ENCODE results near the gene MRPL24. TPM values are rescaled to one million over a fixed set of nuclear protein-coding genes. Genes with fewer than 3 reads are reported as not detected.
A peak's percentile ranks its signal among the peaks of the same experiment; 100 is the strongest.

Gene MRPL24
- total and polyA plus RNA-seq, 9 of the 15 experiments (the other 6 are each of a cell fraction or from before 2014, with no cell fraction given): 74.3 to 267 (median 113) TPM

DNA sequence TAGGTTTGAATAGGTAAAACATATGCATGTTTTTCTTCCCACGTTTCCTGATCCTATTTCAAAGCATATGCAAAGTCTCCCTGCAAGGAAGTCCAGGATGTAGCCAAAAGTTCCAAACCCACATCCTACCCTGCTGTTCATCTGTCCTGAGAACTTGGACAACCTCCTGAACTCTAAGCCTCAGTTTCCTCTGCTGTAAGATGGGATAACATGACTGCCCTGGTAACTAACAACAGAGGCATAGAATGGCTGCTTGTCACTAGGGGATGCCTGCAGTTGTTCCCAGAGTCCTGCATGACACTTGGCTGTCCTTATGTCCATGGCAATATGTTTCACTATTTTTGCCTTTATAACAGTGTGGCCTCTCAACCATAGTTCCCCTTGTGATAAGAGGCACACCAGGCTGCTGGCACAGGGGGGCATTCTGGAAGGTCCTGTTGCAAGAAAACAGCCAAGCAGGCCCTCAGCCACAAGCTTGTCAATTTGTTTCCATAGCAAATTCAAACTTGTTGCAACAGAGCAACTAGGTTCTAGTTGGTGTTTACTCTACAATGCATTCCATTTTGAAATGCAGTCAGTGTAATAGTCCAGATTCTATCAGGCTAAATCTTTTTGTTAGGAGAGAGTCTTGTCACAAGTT is 12.1 kb upstream of the MRPL24 start (continued):
- TF ChIP-seq, protein P1, sequence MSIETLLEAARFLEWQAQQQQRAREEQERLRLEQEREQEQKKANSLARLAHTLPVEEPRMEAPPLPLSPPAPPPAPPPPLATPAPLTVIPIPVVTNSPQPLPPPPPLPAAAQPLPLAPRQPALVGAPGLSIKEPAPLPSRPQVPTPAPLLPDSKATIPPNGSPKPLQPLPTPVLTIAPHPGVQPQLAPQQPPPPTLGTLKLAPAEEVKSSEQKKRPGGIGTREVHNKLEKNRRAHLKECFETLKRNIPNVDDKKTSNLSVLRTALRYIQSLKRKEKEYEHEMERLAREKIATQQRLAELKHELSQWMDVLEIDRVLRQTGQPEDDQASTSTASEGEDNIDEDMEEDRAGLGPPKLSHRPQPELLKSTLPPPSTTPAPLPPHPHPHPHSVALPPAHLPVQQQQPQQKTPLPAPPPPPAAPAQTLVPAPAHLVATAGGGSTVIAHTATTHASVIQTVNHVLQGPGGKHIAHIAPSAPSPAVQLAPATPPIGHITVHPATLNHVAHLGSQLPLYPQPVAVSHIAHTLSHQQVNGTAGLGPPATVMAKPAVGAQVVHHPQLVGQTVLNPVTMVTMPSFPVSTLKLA (conservative IDR thresholded peaks at IDR 0.05): 0 out of 4 replicates have a peak, but pooled peaks of 1 of the 2 experiments have one; percentile 35
- TF ChIP-seq HDGF (IDR thresholded peaks at IDR 0.05): 0 out of 2 replicates have a peak, but pooled peaks have one; percentile 73
- TF ChIP-seq KDM1A (IDR thresholded peaks at IDR 0.05): peak; percentile 42 to 67; a peak in 3 of 4 replicates
- TF ChIP-seq RFX1 (IDR thresholded peaks at IDR 0.05): peak; percentile 56
- TF ChIP-seq, protein P2, sequence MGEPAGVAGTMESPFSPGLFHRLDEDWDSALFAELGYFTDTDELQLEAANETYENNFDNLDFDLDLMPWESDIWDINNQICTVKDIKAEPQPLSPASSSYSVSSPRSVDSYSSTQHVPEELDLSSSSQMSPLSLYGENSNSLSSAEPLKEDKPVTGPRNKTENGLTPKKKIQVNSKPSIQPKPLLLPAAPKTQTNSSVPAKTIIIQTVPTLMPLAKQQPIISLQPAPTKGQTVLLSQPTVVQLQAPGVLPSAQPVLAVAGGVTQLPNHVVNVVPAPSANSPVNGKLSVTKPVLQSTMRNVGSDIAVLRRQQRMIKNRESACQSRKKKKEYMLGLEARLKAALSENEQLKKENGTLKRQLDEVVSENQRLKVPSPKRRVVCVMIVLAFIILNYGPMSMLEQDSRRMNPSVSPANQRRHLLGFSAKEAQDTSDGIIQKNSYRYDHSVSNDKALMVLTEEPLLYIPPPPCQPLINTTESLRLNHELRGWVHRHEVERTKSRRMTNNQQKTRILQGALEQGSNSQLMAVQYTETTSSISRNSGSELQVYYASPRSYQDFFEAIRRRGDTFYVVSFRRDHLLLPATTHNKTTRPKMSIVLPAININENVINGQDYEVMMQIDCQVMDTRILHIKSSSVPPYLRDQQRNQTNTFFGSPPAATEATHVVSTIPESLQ (CRISPR knock-in tag; IDR thresholded peaks at IDR 0.05): no peak
- TF ChIP-seq, protein P3, sequence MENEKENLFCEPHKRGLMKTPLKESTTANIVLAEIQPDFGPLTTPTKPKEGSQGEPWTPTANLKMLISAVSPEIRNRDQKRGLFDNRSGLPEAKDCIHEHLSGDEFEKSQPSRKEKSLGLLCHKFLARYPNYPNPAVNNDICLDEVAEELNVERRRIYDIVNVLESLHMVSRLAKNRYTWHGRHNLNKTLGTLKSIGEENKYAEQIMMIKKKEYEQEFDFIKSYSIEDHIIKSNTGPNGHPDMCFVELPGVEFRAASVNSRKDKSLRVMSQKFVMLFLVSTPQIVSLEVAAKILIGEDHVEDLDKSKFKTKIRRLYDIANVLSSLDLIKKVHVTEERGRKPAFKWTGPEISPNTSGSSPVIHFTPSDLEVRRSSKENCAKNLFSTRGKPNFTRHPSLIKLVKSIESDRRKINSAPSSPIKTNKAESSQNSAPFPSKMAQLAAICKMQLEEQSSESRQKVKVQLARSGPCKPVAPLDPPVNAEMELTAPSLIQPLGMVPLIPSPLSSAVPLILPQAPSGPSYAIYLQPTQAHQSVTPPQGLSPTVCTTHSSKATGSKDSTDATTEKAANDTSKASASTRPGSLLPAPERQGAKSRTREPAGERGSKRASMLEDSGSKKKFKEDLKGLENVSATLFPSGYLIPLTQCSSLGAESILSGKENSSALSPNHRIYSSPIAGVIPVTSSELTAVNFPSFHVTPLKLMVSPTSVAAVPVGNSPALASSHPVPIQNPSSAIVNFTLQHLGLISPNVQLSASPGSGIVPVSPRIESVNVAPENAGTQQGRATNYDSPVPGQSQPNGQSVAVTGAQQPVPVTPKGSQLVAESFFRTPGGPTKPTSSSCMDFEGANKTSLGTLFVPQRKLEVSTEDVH (IDR thresholded peaks at IDR 0.05; ENCODE audit: low read depth, partially characterized antibody): no peak
- TF ChIP-seq NR1H2 (CRISPR knock-in tag; IDR thresholded peaks at IDR 0.05): no peak; the same call in 1 of the 2 replicates
- TF ChIP-seq EHMT2 (IDR thresholded peaks at IDR 0.05): no peak
- TF ChIP-seq, protein P4, sequence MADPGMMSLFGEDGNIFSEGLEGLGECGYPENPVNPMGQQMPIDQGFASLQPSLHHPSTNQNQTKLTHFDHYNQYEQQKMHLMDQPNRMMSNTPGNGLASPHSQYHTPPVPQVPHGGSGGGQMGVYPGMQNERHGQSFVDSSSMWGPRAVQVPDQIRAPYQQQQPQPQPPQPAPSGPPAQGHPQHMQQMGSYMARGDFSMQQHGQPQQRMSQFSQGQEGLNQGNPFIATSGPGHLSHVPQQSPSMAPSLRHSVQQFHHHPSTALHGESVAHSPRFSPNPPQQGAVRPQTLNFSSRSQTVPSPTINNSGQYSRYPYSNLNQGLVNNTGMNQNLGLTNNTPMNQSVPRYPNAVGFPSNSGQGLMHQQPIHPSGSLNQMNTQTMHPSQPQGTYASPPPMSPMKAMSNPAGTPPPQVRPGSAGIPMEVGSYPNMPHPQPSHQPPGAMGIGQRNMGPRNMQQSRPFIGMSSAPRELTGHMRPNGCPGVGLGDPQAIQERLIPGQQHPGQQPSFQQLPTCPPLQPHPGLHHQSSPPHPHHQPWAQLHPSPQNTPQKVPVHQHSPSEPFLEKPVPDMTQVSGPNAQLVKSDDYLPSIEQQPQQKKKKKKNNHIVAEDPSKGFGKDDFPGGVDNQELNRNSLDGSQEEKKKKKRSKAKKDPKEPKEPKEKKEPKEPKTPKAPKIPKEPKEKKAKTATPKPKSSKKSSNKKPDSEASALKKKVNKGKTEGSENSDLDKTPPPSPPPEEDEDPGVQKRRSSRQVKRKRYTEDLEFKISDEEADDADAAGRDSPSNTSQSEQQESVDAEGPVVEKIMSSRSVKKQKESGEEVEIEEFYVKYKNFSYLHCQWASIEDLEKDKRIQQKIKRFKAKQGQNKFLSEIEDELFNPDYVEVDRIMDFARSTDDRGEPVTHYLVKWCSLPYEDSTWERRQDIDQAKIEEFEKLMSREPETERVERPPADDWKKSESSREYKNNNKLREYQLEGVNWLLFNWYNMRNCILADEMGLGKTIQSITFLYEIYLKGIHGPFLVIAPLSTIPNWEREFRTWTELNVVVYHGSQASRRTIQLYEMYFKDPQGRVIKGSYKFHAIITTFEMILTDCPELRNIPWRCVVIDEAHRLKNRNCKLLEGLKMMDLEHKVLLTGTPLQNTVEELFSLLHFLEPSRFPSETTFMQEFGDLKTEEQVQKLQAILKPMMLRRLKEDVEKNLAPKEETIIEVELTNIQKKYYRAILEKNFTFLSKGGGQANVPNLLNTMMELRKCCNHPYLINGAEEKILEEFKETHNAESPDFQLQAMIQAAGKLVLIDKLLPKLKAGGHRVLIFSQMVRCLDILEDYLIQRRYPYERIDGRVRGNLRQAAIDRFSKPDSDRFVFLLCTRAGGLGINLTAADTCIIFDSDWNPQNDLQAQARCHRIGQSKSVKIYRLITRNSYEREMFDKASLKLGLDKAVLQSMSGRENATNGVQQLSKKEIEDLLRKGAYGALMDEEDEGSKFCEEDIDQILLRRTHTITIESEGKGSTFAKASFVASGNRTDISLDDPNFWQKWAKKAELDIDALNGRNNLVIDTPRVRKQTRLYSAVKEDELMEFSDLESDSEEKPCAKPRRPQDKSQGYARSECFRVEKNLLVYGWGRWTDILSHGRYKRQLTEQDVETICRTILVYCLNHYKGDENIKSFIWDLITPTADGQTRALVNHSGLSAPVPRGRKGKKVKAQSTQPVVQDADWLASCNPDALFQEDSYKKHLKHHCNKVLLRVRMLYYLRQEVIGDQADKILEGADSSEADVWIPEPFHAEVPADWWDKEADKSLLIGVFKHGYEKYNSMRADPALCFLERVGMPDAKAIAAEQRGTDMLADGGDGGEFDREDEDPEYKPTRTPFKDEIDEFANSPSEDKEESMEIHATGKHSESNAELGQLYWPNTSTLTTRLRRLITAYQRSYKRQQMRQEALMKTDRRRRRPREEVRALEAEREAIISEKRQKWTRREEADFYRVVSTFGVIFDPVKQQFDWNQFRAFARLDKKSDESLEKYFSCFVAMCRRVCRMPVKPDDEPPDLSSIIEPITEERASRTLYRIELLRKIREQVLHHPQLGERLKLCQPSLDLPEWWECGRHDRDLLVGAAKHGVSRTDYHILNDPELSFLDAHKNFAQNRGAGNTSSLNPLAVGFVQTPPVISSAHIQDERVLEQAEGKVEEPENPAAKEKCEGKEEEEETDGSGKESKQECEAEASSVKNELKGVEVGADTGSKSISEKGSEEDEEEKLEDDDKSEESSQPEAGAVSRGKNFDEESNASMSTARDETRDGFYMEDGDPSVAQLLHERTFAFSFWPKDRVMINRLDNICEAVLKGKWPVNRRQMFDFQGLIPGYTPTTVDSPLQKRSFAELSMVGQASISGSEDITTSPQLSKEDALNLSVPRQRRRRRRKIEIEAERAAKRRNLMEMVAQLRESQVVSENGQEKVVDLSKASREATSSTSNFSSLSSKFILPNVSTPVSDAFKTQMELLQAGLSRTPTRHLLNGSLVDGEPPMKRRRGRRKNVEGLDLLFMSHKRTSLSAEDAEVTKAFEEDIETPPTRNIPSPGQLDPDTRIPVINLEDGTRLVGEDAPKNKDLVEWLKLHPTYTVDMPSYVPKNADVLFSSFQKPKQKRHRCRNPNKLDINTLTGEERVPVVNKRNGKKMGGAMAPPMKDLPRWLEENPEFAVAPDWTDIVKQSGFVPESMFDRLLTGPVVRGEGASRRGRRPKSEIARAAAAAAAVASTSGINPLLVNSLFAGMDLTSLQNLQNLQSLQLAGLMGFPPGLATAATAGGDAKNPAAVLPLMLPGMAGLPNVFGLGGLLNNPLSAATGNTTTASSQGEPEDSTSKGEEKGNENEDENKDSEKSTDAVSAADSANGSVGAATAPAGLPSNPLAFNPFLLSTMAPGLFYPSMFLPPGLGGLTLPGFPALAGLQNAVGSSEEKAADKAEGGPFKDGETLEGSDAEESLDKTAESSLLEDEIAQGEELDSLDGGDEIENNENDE (IDR thresholded peaks at IDR 0.05; ENCODE audit: low read depth, low read length): no peak
